A673 (cell line): Measurements from ENCODE around the gene NEAT1.
"Not testable (repeated sequence)": the region's sequence is repeated elsewhere in the genome, so short reads cannot be mapped to it uniquely, and the experiment has no call there.

Experiments used
- CTCF ChIP-seq: fragments of 300-800, 200-600 bp; sonication (generic); conservative IDR thresholded peaks from 2 replicates; pipeline ENCODE4 v1.5.1; 2017; ENCODE audit warnings: low read depth, mild to moderate bottlenecking, antibody characterized with exemption, low read length, moderate library complexity, mixed read lengths
- EZH2 ChIP-seq: fragments of 200-600 bp; sonication (generic); IDR thresholded peaks from 2 replicates; pipeline ENCODE4 v1.6.1; 2017; ENCODE audit warnings: borderline replicate concordance, low read depth, mild to moderate bottlenecking, mixed read lengths, antibody characterized with exemption, low read length; ENCODE audit not compliant: poor library complexity, severe bottlenecking

DNA sequence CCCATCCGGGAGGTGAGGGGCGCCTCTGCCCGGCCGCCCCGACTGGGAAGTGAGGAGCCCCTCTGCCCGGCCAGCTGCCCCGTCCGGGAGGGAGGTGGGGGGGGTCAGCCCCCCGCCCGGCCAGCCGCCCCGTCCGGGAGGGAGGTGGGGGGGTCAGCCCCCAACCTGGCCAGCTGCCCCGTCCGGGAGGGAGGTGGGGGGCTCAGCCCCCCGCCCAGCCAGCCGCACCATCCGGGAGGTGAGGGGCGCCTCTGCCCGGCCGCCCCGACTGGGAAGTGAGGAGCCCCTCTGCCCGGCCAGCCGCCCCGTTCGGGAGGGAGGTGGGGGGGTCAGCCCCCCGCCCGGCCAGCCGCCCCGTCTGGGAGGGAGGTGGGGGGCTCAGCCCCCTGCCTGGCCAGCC is 28.7 kb downstream of the NEAT1 start:
- TF ChIP-seq CTCF, EZH2: not testable (repeated sequence)
